ENCODE measurements around the gene LCE5A. TPM values are rescaled to one million over a fixed set of nuclear protein-coding genes. Genes with fewer than 3 reads are reported as not detected.

Gene LCE5A
- total RNA-seq, 1 donor = not detected

GRCh38 chr1:152473887-152474537 is 36.6 kb upstream of the LCE5A start:
- H3K79me2 ChIP-seq (ENCODE audit: insufficient read depth, low read length) = no peaks in the 10 kb centered on the region
- no peaks in the 10 kb centered on the region for H3K4me1 ChIP-seq (ENCODE audit: insufficient read depth, low read length)
- H3K36me3 ChIP-seq (ENCODE audit: insufficient read depth, low read length) = no peaks in the 10 kb centered on the region
- H3K4me2 ChIP-seq (ENCODE audit: insufficient read depth, low read length) = no peak overlapping the region
- TF ChIP-seq CTCF (IDR thresholded peaks at IDR 0.05; ENCODE audit: extremely low read depth, low read depth, low read length) = no peak
- no peak overlapping the region for H3K27ac ChIP-seq (ENCODE audit: low read depth, low read length)
- H3K27me3 ChIP-seq (ENCODE audit: insufficient read depth, low read length) = no peaks in the 10 kb centered on the region
- no peaks in the 10 kb centered on the region for H4K20me1 ChIP-seq (ENCODE audit: insufficient read depth, low read length)
- no peak overlapping the region for H3K4me3 ChIP-seq (ENCODE audit: insufficient read depth, low read length)
- H2AFZ ChIP-seq (ENCODE audit: low read length) = no peak overlapping the region
- H3K9me3 ChIP-seq (ENCODE audit: low read depth, low read length) = no peaks in the 10 kb centered on the region
- DNase-seq (ENCODE audit: insufficient read length, low spot score, missing footprints) = peak; percentile 66

- H3K27me3 ChIP-seq (ENCODE audit: insufficient read depth, low read length) = no peaks in the 10 kb centered on the region
- H3K79me2 ChIP-seq (ENCODE audit: insufficient read depth, low read length) = no peaks in the 10 kb centered on the region
- no peak overlapping the region for H3K4me2 ChIP-seq (ENCODE audit: insufficient read depth, low read length)
- no peak overlapping the region for H3K4me3 ChIP-seq (ENCODE audit: insufficient read depth, low read length)
- no peaks in the 10 kb centered on the region for H4K20me1 ChIP-seq (ENCODE audit: insufficient read depth, low read length)
- peak; percentile 63 for TF ChIP-seq CTCF (IDR thresholded peaks at IDR 0.05; ENCODE audit: extremely low read depth, low read depth, low read length)
- H3K36me3 ChIP-seq (ENCODE audit: insufficient read depth, low read length) = no peaks in the 10 kb centered on the region
- no peaks in the 10 kb centered on the region for H3K4me1 ChIP-seq (ENCODE audit: insufficient read depth, low read length)
- no peak overlapping the region for H2AFZ ChIP-seq (ENCODE audit: low read length)
- no peaks in the 10 kb centered on the region for H3K9me3 ChIP-seq (ENCODE audit: low read depth, low read length)
- no peak overlapping the region for H3K27ac ChIP-seq (ENCODE audit: low read depth, low read length)
- no peak for DNase-seq (ENCODE audit: insufficient read length, low spot score, missing footprints)
Measured at GRCh38 chr1:152479792-152480595, 30.6 kb upstream of the LCE5A start.

- no peaks in the 10 kb centered on the region for H3K27me3 ChIP-seq (ENCODE audit: insufficient read depth, low read length)
- no peaks in the 10 kb centered on the region for H3K79me2 ChIP-seq (ENCODE audit: insufficient read depth, low read length)
- H3K4me3 ChIP-seq (ENCODE audit: insufficient read depth, low read length) = no peak overlapping the region
- no peak overlapping the region for H3K4me2 ChIP-seq (ENCODE audit: insufficient read depth, low read length)
- no peak overlapping the region for H3K27ac ChIP-seq (ENCODE audit: low read depth, low read length)
- H4K20me1 ChIP-seq (ENCODE audit: insufficient read depth, low read length) = no peaks in the 10 kb centered on the region
- TF ChIP-seq CTCF (IDR thresholded peaks at IDR 0.05; ENCODE audit: extremely low read depth, low read depth, low read length) = no peak
- no peak for DNase-seq (ENCODE audit: insufficient read length, low spot score, missing footprints)
- no peaks in the 10 kb centered on the region for H3K36me3 ChIP-seq (ENCODE audit: insufficient read depth, low read length)
- no peaks in the 10 kb centered on the region for H3K9me3 ChIP-seq (ENCODE audit: low read depth, low read length)
- H2AFZ ChIP-seq (ENCODE audit: low read length) = no peak overlapping the region
- H3K4me1 ChIP-seq (ENCODE audit: insufficient read depth, low read length) = no peaks in the 10 kb centered on the region
Measured at GRCh38 chr1:152481869-152482664, 28.5 kb upstream of the LCE5A start.

Data from osteoblast (primary cell).